IPS-18c (cell line): ENCODE measurements around the gene MBD2.
"Not testable (repeated sequence)": the region's sequence is repeated elsewhere in the genome, so short reads cannot be mapped to it uniquely, and the experiment has no call there.

Source experiments
- H3K4me3 ChIP-seq: 2 replicates; pipeline ENCODE4 v1.7.0; 2013; ENCODE audit warnings: low read depth, mild to moderate bottlenecking, low read length, moderate library complexity; ENCODE audit not compliant: insufficient read depth
- H3K9me3 ChIP-seq: one replicate; pipeline ENCODE4 v1.6.1; 2013; ENCODE audit warnings: mild to moderate bottlenecking, low read length, moderate library complexity; ENCODE audit not compliant: control insufficient read depth, insufficient read depth

MBD2 gene

DNA sequence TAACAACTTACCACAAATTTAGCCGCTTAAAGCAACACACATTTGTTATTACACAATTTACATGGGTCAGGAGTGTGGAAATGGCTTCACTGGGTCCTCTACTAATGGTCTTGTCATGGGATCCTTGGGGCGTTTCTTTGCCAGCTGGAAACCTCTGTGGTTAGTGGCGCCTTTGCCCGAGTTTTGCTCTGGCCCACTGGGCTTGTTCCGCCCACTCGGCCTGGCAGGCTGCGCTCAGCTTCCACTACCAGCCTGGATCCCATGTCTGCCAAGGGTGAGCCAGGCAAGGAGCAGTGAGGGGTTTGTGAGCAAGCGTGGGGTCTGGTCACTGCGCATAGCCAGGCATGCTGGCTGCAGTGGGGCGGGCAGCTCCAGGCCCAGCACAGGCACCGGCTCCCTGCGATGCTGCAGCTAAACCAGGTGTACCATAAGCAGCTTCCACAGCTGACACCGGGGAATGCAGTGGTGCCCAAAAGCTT is 16.2 kb upstream of the MBD2 start:
- no peak overlapping the region for H3K4me3 ChIP-seq

DNA sequence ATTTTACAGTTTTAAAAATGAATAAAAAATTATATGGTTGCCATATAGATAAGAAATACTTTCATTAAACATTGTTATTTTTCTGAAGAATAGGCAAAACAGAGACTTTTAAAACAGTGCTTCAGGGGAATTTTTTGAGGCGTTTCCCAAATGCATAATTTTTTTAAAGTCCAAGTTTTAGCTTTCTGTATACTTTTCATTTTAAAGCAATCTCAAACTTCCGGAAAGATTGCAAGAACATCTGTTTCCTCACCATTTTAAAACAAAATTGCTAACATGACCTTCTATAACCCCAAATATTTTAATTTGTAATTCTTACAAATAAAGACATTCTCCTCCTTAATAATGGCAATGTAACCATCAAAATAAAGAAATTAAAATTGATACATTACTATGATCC is 15.1 kb upstream of the MBD2 start:
- Histone ChIP-seq H3K9me3 (no peaks in the 10 kb centered on the region), H3K4me3 (no peak overlapping the region)

More for the DNA sequence above, 16.2 kb upstream of the MBD2 start:
- H3K9me3 ChIP-seq = no peaks in the 10 kb centered on the region

- Histone ChIP-seq H3K4me3 (no peak overlapping the region), H3K9me3 (no peaks in the 10 kb centered on the region)
Observed at GRCh38 chr18:54239091-54239490, 14.6 kb upstream of the MBD2 start.

- no peak overlapping the region for H3K4me3 ChIP-seq
- H3K9me3 ChIP-seq = no peaks in the 10 kb centered on the region
Observed at GRCh38 chr18:54238173-54238936, 13.9 kb upstream of the MBD2 start.

GRCh38 chr18:54235871-54236270 is 11.4 kb upstream of the MBD2 start:
- no peaks in the 10 kb centered on the region for H3K9me3 ChIP-seq
- no peak overlapping the region for H3K4me3 ChIP-seq

- Histone ChIP-seq H3K9me3 (no peaks in the 10 kb centered on the region), H3K4me3 (no peak overlapping the region)
Observed at GRCh38 chr18:54233747-54234146, 9.3 kb upstream of the MBD2 start.

DNA sequence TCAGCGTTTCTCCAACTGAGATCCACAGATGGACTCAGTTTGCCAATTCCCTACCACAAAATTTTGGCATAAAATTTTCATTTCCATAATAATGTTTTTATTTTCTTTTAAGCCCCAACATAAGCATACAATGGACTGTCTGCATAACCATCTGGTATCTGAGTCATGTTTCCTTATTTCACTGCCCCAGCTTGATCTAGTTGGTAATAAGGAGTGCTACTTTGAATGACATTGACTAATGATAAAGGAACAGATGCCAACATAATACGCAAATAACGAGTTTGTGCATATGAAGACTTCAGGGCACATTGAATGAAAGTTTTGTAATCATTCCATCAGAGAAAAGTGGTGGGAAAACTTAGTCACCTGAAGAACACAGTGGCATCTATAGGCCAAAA is 8.8 kb upstream of the MBD2 start:
- Histone ChIP-seq H3K9me3 (no peaks in the 10 kb centered on the region), H3K4me3 (no peak overlapping the region)

- Histone ChIP-seq H3K9me3 (no peaks in the 10 kb centered on the region), H3K4me3 (no peak overlapping the region)
Observed at GRCh38 chr18:54232485-54233227, 8.2 kb upstream of the MBD2 start.

DNA sequence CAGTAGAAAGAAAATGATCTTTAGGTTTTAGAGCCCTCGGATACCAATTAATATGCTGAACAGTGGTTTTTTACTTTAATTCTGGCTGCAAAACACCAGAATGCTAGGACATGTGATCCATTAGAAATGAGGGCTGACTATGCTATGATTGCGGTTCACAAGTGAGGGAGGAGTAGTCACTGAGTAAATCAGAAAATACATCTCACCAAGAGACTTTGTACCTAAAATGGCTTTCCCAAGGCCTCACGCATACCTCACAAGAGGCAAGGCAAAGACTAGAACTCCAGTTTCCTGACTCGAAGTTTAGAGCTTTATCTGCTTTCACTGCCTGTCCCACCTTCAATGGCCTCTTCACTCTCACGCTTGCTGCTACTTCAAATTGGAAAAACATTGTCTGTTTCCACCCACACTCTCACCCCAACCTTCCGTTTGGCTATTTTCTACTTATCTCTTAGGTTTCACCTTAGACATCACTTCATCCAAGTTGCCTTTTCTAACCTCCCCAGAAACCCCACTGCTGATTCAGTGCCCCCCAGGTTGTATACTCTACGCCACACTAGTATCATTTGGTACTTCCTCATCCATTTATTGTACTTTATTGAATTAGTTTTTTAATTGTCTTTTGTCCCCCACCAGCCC is 5.1 kb upstream of the MBD2 start:
- Histone ChIP-seq H3K4me3 (no peak overlapping the region), H3K9me3 (no peaks in the 10 kb centered on the region)

GRCh38 chr18:54228364-54228763 is 3.9 kb upstream of the MBD2 start:
- no peaks in the 10 kb centered on the region for H3K9me3 ChIP-seq

DNA sequence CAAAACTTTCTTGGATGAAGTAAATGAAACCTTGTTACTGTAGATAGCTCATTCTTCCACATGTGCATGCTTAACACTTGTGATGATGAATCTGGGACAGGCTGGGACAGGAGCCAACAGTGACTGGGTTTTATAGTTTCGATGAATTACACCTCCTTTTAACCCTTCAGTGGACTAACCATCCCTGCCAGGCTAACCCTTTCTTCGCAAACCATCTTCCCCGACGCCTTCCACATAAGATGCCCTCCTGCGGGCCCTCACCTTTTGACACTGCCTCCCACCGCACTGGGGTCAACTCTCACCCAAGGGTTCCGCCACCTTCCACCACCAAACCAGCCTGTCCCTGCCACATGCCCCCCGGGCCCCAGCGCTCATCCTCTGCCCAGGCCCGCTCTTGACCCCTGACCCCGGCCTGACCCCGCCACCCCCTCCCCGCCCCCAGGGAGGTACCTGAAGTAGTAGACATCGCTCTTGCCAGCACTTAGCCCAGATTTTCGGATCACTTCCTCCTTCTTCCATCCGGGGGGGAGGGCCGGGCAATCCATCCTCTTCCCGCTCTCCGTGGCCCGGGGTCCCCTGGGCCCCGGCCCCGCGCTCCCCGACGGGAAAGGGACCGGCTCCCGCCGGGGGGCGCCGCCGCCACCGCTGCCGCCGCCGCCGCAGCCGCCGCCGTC is 764 bp downstream of the MBD2 start:
- Histone ChIP-seq H3K4me3 (peak overlapping the region; percentile 60), H3K9me3 (no peaks in the 10 kb centered on the region)

More at GRCh38 chr18:54228364-54228763, 3.9 kb upstream of the MBD2 start:
- H3K4me3 ChIP-seq = no peak overlapping the region

DNA sequence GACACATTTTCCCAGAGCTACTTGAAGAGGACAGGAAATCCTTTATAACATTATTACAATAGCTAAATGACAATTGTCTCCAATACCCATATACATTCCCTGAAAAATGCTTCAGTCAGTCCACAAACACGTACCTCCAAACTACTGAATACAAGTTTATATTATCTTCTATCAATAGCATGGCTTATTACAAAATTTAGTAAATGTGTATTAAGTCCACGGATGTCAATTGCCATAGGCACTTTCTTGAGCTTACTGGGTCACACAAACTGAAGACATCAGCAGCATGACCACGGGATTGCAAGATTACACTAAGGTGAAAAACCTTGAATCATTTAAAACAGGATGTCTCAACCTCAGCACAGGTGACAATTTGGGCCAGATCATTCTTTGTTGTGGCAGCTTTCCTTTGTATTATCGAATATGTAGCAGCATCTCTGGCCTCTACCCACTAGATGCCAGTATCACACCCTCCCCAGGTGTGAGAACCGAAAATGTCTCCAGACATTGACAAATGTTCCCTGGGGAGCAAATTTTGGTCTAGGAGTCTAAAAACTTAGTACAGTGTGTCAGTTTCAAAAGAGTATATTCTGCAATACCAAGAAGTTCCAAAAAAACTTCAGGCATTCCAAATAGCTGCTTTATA is 1.4 kb downstream of the MBD2 start:
- peak overlapping the region; percentile 60 for H3K4me3 ChIP-seq
- H3K9me3 ChIP-seq = no peaks in the 10 kb centered on the region

DNA sequence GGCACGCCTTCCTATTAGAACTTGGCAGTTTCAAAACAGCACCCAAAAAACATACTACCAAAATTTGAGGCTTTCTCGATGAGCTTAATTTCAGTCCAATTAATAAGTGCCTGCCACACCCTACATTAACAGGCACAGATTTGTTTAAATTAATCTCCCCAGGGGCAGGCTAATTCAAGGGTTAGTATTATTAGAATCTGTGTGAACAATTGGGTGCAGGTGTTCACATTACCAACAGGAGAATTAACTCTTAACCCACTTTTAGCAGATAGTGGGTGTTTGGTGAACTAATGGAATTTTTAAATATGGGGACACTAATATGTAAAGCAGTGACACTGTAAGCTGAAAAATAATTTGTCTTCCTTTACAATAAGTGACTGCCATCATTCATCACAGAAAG is 4.1 kb downstream of the MBD2 start:
- H3K4me3 ChIP-seq = no peak overlapping the region
- H3K9me3 ChIP-seq = no peaks in the 10 kb centered on the region

- not testable (repeated sequence) for H3K9me3 ChIP-seq, H3K4me3 ChIP-seq
Observed at GRCh38 chr18:54218803-54219202, 5.7 kb downstream of the MBD2 start.

GRCh38 chr18:54218299-54218698 is 6.2 kb downstream of the MBD2 start:
- Histone ChIP-seq H3K4me3 (no peak overlapping the region), H3K9me3 (no peaks in the 10 kb centered on the region)

DNA sequence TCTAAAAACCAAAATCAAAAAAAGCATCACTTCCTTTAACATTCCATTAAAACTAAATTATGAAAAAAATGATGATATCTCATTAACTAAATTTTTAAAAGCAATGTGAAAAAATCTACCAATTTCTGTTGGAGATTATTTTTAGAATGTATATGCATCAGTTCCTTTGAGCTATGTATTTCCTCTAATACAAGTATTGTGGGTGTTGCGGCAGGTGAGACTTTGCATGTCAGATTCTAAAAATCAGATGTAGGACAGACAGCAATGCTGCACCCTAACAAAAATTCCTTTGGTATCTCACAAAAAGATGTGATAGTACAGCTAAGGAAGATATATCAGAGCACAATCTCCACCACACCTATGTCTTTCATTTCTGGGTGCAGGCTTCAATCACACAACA is 6.8 kb downstream of the MBD2 start:
- H3K4me3 ChIP-seq = no peak overlapping the region
- no peaks in the 10 kb centered on the region for H3K9me3 ChIP-seq

- Histone ChIP-seq H3K4me3 (no peak overlapping the region), H3K9me3 (no peaks in the 10 kb centered on the region)
Observed at GRCh38 chr18:54215069-54215468, 9.4 kb downstream of the MBD2 start.
